Activated CD8-positive, alpha-beta memory T cell treated with anti-CD3 and anti-CD28 coated beads, Interleukin-2, amount 50 U/mL, for 4 hours (primary cell): ENCODE results near the gene AUTS2.

Source experiments
- DNase-seq: peaks from one replicate; pipeline ENCODE4 v3.0.0-alpha.2; 2020

AUTS2 gene

GRCh38 chr7:69625238-69625637 is 27.0 kb downstream of the AUTS2 start:
- no peak for DNase-seq

- no peak for DNase-seq
These were observed 27.5 kb downstream of the AUTS2 start for GRCh38 chr7:69625798-69626197.

- no peak for DNase-seq
These were observed 32.0 kb downstream of the AUTS2 start for GRCh38 chr7:69630292-69630691.

GRCh38 chr7:69631131-69631530 is 32.9 kb downstream of the AUTS2 start:
- DNase-seq = no peak

GRCh38 chr7:69632280-69632679 is 34.0 kb downstream of the AUTS2 start:
- DNase-seq = no peak

- DNase-seq = no peak
These were observed 35.0 kb downstream of the AUTS2 start for GRCh38 chr7:69633122-69633831.

- no peak for DNase-seq
These were observed 37.4 kb downstream of the AUTS2 start for GRCh38 chr7:69635555-69636185.

GRCh38 chr7:69638674-69639073 is 40.4 kb downstream of the AUTS2 start:
- no peak for DNase-seq

GRCh38 chr7:69640216-69640615 is 41.9 kb downstream of the AUTS2 start:
- DNase-seq = no peak

GRCh38 chr7:69640925-69641594 is 42.8 kb downstream of the AUTS2 start:
- DNase-seq = no peak

- DNase-seq = no peak
These were observed 45.0 kb downstream of the AUTS2 start for GRCh38 chr7:69643265-69643664.

- DNase-seq = no peak
These were observed 45.6 kb downstream of the AUTS2 start for GRCh38 chr7:69643708-69644445.

GRCh38 chr7:69645683-69646082 is 47.4 kb downstream of the AUTS2 start:
- no peak for DNase-seq

- no peak for DNase-seq
These were observed 52.9 kb downstream of the AUTS2 start for GRCh38 chr7:69651101-69651590.

- DNase-seq = no peak
These were observed 54.8 kb downstream of the AUTS2 start for GRCh38 chr7:69652947-69653701.

- no peak for DNase-seq
These were observed 55.5 kb downstream of the AUTS2 start for GRCh38 chr7:69653806-69654205.

- no peak for DNase-seq
These were observed 56.1 kb downstream of the AUTS2 start for GRCh38 chr7:69654381-69654780.

GRCh38 chr7:69654849-69655707 is 56.8 kb downstream of the AUTS2 start:
- DNase-seq = no peak

GRCh38 chr7:69656077-69656476 is 57.8 kb downstream of the AUTS2 start:
- no peak for DNase-seq

GRCh38 chr7:69656890-69657289 is 58.6 kb downstream of the AUTS2 start:
- no peak for DNase-seq

GRCh38 chr7:69657331-69657730 is 59.1 kb downstream of the AUTS2 start:
- DNase-seq = no peak

GRCh38 chr7:69657985-69658384 is 59.7 kb downstream of the AUTS2 start:
- no peak for DNase-seq
